CD4-positive, CD25-positive, alpha-beta regulatory T cell (primary cell): ENCODE results near the gene FBXO8. TPM values are rescaled to one million over a fixed set of nuclear protein-coding genes. Genes with fewer than 3 reads are reported as not detected.

Experiments used
- ATAC-seq, 2 donors: fragments of 150-1000 bp; cut with Tn5 transposase; one replicate each; pipeline ENCODE4 v1.10.0; 2021; ENCODE audit warnings: low read depth in 2 of 2, moderate number of reproducible peaks in 2 of 2, moderate library complexity in 1 of 2
- DNase-seq, 3 donors: peaks; one replicate each; pipeline versions ENCODE4 v3.0.0 to v3.0.0-alpha.2; 2012 to 2022; ENCODE audit warnings: mixed read lengths in 1 of 3
- H3K27ac ChIP-seq: one replicate; pipeline ENCODE4 v1.7.0; 2013; ENCODE audit warnings: mild to moderate bottlenecking, low read length; ENCODE audit not compliant: insufficient read depth, poor library complexity, severe bottlenecking
- H3K27me3 ChIP-seq: one replicate; pipeline ENCODE4 v1.7.0; 2013; ENCODE audit warnings: low read length; ENCODE audit not compliant: control insufficient read depth, insufficient read depth
- H3K36me3 ChIP-seq: one replicate; pipeline ENCODE4 v1.7.0; 2013; ENCODE audit warnings: mild to moderate bottlenecking, low read length, moderate library complexity; ENCODE audit not compliant: control insufficient read depth, insufficient read depth
- H3K4me1 ChIP-seq: 2 replicates; pipeline ENCODE4 v1.7.0; 2013; ENCODE audit warnings: mild to moderate bottlenecking, low read length; ENCODE audit not compliant: insufficient read depth, control insufficient read depth, poor library complexity, severe bottlenecking
- H3K4me3 ChIP-seq: one replicate; pipeline ENCODE4 v1.7.0; 2013; ENCODE audit warnings: low read depth, mild to moderate bottlenecking, low read length, moderate library complexity
- H3K9me3 ChIP-seq, 2 experiments: 1 replicate in 1 of 2; 2 replicates in 1 of 2; pipeline ENCODE4 v1.7.0; 2013; ENCODE audit warnings: low read length in 2 of 2, mild to moderate bottlenecking in 1 of 2, moderate library complexity in 1 of 2; ENCODE audit not compliant: control insufficient read depth in 2 of 2
- H3K27ac Mint-ChIP-seq, 3 donors: one replicate each; pipeline ENCODE4 v1.8.0; 2020 to 2022; ENCODE audit warnings: mild to moderate bottlenecking in 3 of 3, mixed read lengths in 3 of 3, moderate library complexity in 2 of 3
- H3K27me3 Mint-ChIP-seq: one replicate; pipeline ENCODE4 v1.8.0; 2022; ENCODE audit warnings: mild to moderate bottlenecking, mixed read lengths
- H3K36me3 Mint-ChIP-seq: one replicate; pipeline ENCODE4 v1.8.0; 2020; ENCODE audit warnings: mixed read lengths
- H3K4me1 Mint-ChIP-seq, 4 donors: one replicate each; pipeline ENCODE4 v1.8.0; 2020 to 2022; ENCODE audit warnings: mixed read lengths in 4 of 4, mild to moderate bottlenecking in 1 of 4
- H3K4me3 Mint-ChIP-seq, 4 donors: one replicate each; pipeline ENCODE4 v1.8.0; 2020 to 2022; ENCODE audit warnings: mild to moderate bottlenecking in 4 of 4, mixed read lengths in 4 of 4, moderate library complexity in 3 of 4
- H3K9me3 Mint-ChIP-seq, 7 donors: one replicate each; pipeline ENCODE4 v1.8.0; 2020 to 2022; ENCODE audit warnings: mixed read lengths in 7 of 7, mild to moderate bottlenecking in 3 of 7, moderate library complexity in 2 of 7
- polyA plus RNA-seq, 4 donors: library from polyadenylated mRNA; unstranded; fragments of 300-500 nt; fragmentation: Illumina TruSeq; gene quantifications; one replicate each; pipeline ENCODE4 v1.2.3, GENCODE V29; 2021
- total RNA-seq: library from RNA; stranded (reverse); gene quantifications from one replicate; pipeline ENCODE4 v1.2.3, GENCODE V29; 2022

The FBXO8 gene
- total and polyA plus RNA-seq, 5 donors from 2014 or later, result 14.9 to 26.1 (median 22.0) TPM

DNA sequence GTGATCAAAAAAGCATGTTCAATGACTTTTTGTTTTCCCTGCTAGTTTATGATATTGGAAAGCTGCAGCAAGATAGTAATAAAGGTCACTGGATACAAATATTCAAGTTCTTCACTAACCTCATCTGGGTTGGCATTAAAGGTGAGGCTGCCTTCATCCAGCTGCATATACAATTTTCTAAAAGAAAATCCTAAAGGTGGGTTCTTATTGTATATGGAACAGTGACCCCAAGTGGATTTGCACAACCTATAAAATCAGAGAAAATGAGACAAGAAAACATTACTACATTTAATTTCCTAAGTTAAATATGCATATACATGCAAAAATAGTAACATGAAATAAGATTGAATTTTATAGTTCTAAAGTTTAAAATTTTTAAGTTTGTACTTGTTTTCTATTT, 23.9 kb downstream of the FBXO8 start:
- ATAC-seq, result no peak
- H3K4me1 Mint-ChIP-seq, result peaks cover 10 to 17% (median 13%) of the 10 kb centered on the region in 4 donors
- Histone ChIP-seq H3K4me1 (no peaks in the 10 kb centered on the region), H3K9me3 (no peaks in the 10 kb centered on the region), H3K27me3 (no peaks in the 10 kb centered on the region), H3K36me3 (peaks cover 37% of the 10 kb centered on the region), H3K4me3 (no peak overlapping the region), H3K27ac (no peak overlapping the region)
- DNase-seq, result no peak
- H3K9me3 Mint-ChIP-seq, result no peaks in the 10 kb centered on the region
- no peak overlapping the region for H3K4me3 Mint-ChIP-seq
- no peak overlapping the region for H3K27ac Mint-ChIP-seq
- peaks cover 23% of the 10 kb centered on the region for H3K36me3 Mint-ChIP-seq
- no peaks in the 10 kb centered on the region for H3K27me3 Mint-ChIP-seq

GRCh38 chr4:174256277-174256713, 27.2 kb downstream of the FBXO8 start:
- H3K4me3 ChIP-seq, result no peak overlapping the region
- Mint-ChIP-seq H3K9me3 (no peaks in the 10 kb centered on the region), H3K27ac (no peak overlapping the region), H3K27me3 (no peaks in the 10 kb centered on the region), H3K36me3 (peaks cover 27% of the 10 kb centered on the region), H3K4me1 (peaks cover 5 to 9% (median 6%) of the 10 kb centered on the region in 4 donors), H3K4me3 (no peak overlapping the region)
- H3K27ac ChIP-seq, result no peak overlapping the region
- peaks cover 25% of the 10 kb centered on the region for H3K36me3 ChIP-seq
- no peaks in the 10 kb centered on the region for H3K4me1 ChIP-seq
- ATAC-seq (no peak), DNase-seq (no peak)
- no peaks in the 10 kb centered on the region for H3K27me3 ChIP-seq
- no peaks in the 10 kb centered on the region for H3K9me3 ChIP-seq

DNA sequence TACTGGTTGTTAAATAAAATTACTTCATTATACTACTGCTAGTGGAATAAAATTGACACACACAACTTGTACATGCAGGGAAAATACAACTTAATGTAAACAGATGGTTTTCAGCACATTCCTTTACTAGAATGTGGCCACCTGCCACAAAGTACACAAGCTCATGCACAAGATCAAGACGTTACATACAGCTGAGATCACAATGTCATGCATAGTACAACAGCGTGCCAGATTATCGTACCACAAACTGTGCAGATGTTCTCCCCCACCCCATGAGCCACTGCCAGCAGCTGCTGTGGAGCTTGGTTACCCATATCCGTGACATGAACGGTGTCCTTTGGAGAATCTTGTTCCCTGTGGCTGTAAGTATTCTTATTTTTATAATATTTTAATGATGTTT, 27.7 kb downstream of the FBXO8 start:
- Histone ChIP-seq H3K27ac (no peak overlapping the region), H3K9me3 (no peaks in the 10 kb centered on the region), H3K36me3 (peaks cover 25% of the 10 kb centered on the region), H3K4me3 (no peak overlapping the region), H3K4me1 (no peaks in the 10 kb centered on the region), H3K27me3 (no peaks in the 10 kb centered on the region)
- H3K27me3 Mint-ChIP-seq, result no peaks in the 10 kb centered on the region
- no peak overlapping the region for H3K4me3 Mint-ChIP-seq
- DNase-seq (no peak), ATAC-seq (no peak)
- H3K9me3 Mint-ChIP-seq, result no peaks in the 10 kb centered on the region
- H3K4me1 Mint-ChIP-seq, result peaks cover 5 to 8% (median 6%) of the 10 kb centered on the region in 4 donors
- peaks cover 27% of the 10 kb centered on the region for H3K36me3 Mint-ChIP-seq
- no peak overlapping the region for H3K27ac Mint-ChIP-seq

DNA sequence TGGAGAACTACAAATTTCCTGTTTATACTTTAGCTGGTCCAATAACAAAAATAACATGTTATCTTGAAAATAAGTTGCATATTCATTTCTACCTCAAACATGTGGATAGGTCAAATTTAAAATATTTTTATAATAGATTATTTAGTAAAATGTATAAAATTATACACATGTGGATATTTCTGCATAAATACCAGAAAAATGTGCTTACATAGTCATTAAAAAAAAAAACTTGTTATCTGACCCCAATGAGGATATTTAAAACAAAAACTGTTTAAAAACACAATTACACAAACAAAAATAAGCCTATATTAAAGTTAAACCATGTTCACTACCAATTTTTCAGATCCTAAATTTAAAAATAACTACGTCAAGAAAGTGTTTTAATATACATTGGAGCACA, 28.1 kb downstream of the FBXO8 start:
- ATAC-seq, result no peak
- H3K27me3 ChIP-seq, result no peaks in the 10 kb centered on the region
- Mint-ChIP-seq H3K27me3 (no peaks in the 10 kb centered on the region), H3K4me3 (no peak overlapping the region), H3K9me3 (no peaks in the 10 kb centered on the region), H3K27ac (no peak overlapping the region), H3K4me1 (peaks cover 4 to 9% (median 6%) of the 10 kb centered on the region in 4 donors), H3K36me3 (peaks cover 27% of the 10 kb centered on the region)
- no peak overlapping the region for H3K27ac ChIP-seq
- H3K4me3 ChIP-seq, result no peak overlapping the region
- H3K36me3 ChIP-seq, result peaks cover 25% of the 10 kb centered on the region
- H3K4me1 ChIP-seq, result no peaks in the 10 kb centered on the region
- no peak for DNase-seq
- H3K9me3 ChIP-seq, result no peaks in the 10 kb centered on the region

DNA sequence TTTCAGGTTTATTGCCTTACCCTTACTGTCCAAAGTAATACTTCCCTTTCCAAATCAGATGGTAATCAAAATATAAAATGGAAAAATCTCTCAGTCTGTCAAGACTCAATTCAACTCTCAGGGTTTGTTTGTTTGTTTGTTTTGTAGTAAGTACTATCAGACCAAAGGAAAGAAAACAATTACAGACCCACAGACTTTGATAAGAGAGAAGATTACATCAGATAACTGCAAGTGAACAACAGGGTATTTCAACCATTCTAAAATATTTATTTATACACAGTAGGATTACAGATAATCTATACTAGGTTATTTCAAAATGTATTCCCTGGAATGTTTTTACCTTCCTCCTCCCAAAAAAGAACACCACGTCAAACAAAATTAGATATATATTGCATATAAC, 28.9 kb downstream of the FBXO8 start:
- H3K9me3 Mint-ChIP-seq, result no peaks in the 10 kb centered on the region

DNA sequence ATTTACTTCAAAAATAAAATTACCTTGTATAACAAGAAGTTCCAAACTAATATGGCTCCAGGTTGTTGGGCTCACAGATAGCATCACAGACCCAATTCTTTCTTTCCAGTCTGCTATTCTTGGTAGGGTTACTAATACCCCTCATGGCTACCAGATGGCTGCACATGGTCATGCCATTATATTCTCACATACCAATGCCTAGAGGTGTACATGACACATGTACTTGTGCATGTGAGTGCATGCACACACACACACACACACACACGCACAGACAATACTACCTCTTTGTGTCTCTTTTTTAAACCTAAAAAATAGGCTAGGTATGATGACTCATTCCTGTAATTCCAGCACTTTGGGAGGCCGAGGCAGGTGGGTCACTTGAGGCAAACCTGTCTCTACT, 31.1 kb downstream of the FBXO8 start:
- Mint-ChIP-seq H3K27ac (no peak overlapping the region), H3K27me3 (no peaks in the 10 kb centered on the region), H3K4me1 (peaks cover 5 to 9% (median 7%) of the 10 kb centered on the region in 4 donors), H3K36me3 (peaks cover 23% of the 10 kb centered on the region), H3K9me3 (no peaks in the 10 kb centered on the region), H3K4me3 (no peak overlapping the region)
- peaks cover 7% of the 10 kb centered on the region for H3K36me3 ChIP-seq
- no peak for ATAC-seq
- no peak for DNase-seq
- H3K4me1 ChIP-seq, result no peaks in the 10 kb centered on the region
- H3K27ac ChIP-seq, result no peak overlapping the region
- no peaks in the 10 kb centered on the region for H3K9me3 ChIP-seq
- no peaks in the 10 kb centered on the region for H3K27me3 ChIP-seq
- no peak overlapping the region for H3K4me3 ChIP-seq

More for the DNA sequence above, 28.9 kb downstream of the FBXO8 start:
- H3K27ac Mint-ChIP-seq, result no peak overlapping the region
- peaks cover 29% of the 10 kb centered on the region for H3K36me3 Mint-ChIP-seq
- no peaks in the 10 kb centered on the region for H3K4me1 ChIP-seq
- H3K27ac ChIP-seq, result no peak overlapping the region
- no peaks in the 10 kb centered on the region for H3K27me3 Mint-ChIP-seq
- H3K9me3 ChIP-seq, result no peaks in the 10 kb centered on the region
- no peaks in the 10 kb centered on the region for H3K27me3 ChIP-seq
- peaks cover 25% of the 10 kb centered on the region for H3K36me3 ChIP-seq
- peaks cover 0 to 9% (median 6%) of the 10 kb centered on the region in 4 donors for H3K4me1 Mint-ChIP-seq
- ATAC-seq (no peak), DNase-seq (no peak)
- H3K4me3 Mint-ChIP-seq, result no peak overlapping the region
- no peak overlapping the region for H3K4me3 ChIP-seq

DNA sequence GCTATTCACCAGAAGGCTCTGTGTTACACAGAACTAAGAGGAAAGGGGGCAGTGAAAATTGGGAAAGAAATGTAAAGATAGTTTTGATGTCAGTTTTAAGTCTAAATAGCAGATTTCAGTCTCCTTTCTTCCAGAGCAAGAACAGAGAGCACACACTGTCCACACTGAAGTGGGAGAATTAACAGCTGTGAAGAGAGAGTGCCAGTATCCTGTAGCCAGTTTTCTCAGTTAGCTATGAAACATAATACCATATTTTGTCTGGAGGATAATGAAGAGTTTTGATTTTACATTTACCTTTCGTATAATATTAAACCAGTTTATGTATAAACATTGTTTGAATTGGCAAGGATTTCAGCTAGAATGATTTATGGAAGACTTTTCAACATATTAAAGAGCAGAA, 35.1 kb downstream of the FBXO8 start:
- ATAC-seq (no peak), DNase-seq (no peak)
- no peaks in the 10 kb centered on the region for H3K27me3 Mint-ChIP-seq
- no peaks in the 10 kb centered on the region for H3K9me3 ChIP-seq
- H3K4me3 ChIP-seq, result no peak overlapping the region
- no peak overlapping the region for H3K27ac Mint-ChIP-seq
- no peaks in the 10 kb centered on the region for H3K4me1 ChIP-seq
- no peaks in the 10 kb centered on the region for H3K27me3 ChIP-seq
- no peaks in the 10 kb centered on the region for H3K9me3 Mint-ChIP-seq
- no peaks in the 10 kb centered on the region for H3K36me3 ChIP-seq
- no peak overlapping the region for H3K4me3 Mint-ChIP-seq
- peaks cover 11% of the 10 kb centered on the region for H3K36me3 Mint-ChIP-seq
- peaks cover 2 to 22% (median 14%) of the 10 kb centered on the region in 4 donors for H3K4me1 Mint-ChIP-seq
- H3K27ac ChIP-seq, result no peak overlapping the region

DNA sequence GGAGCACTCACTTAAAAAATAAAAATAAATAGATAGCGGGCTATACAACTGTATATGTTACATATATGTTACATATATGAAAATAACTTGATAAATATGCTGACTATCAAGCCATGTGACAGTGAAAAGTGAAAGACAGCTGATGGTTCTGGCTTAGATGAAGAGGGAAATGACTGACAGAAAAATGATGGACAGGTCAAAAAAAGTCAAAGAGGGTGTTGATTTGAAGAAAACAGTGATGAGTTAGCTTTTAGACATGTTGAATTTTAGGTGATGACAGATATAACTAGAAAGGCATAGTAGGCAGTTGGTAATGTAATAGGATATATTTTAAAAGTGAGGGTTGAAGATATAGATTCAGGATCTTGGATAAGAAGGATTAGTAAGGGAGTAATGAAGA, 37.8 kb downstream of the FBXO8 start:
- ATAC-seq (no peak), DNase-seq (no peak)
- H3K9me3 Mint-ChIP-seq, result no peaks in the 10 kb centered on the region
- H3K9me3 ChIP-seq, result no peaks in the 10 kb centered on the region
- H3K36me3 ChIP-seq, result peaks cover 3% of the 10 kb centered on the region
- peak overlapping the region in 1 of 3 donors; percentile 91 for H3K27ac Mint-ChIP-seq
- peaks cover 0 to 22% (median 16%) of the 10 kb centered on the region in 4 donors for H3K4me1 Mint-ChIP-seq
- H3K27me3 ChIP-seq, result no peaks in the 10 kb centered on the region
- no peak overlapping the region for H3K4me3 Mint-ChIP-seq
- H3K27me3 Mint-ChIP-seq, result no peaks in the 10 kb centered on the region
- H3K27ac ChIP-seq, result no peak overlapping the region
- no peak overlapping the region for H3K4me3 ChIP-seq
- H3K4me1 ChIP-seq, result no peaks in the 10 kb centered on the region
- H3K36me3 Mint-ChIP-seq, result peaks cover 15% of the 10 kb centered on the region
